ENCODE data around the gene CHRDL1. TPM values are rescaled to one million over a fixed set of nuclear protein-coding genes. Genes with fewer than 3 reads are reported as not detected.

The CHRDL1 gene
- total RNA-seq, 2 donors from 2014 or later: 10.4 to 13.3 TPM

DNA sequence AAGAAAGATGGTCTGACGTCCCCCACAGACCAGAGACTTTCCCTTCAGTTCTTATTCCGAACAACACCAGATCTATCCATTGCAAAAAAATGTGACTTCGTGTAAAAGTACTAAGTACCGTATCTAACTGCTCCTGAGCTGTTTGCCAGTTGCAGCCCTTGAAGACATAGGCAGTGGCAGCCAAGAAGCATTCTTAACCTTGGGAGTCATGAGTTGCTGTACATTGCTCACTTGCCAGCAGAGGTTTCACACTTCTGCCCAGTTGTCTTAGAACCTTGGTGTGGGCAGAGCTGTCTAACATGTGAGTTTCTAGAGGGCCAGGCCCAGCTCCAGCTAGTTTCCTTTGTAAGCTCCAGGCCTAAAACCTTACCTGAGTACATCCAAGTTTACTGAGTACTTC is 10.5 kb upstream of the CHRDL1 start:
- H3K27ac ChIP-seq: no peak overlapping the region

DNA sequence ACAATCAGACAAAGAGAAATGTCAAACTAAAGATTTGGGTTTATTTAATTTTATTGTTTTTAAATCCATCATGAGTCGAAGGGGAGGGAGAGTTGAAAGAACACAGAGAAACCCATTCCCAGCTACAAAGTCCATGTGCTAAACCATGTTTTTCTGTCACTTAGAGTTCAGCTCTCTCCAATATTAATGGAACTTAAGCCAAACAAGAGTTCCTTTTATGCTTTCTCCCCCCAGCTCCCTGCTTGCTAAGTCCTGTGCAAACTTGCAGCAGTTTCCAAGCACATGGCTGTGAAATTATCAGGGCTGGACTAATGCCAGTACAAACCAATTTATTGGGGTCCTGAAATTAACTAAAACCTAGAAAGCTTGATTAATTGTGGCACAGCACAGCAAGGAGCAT is 9.7 kb upstream of the CHRDL1 start:
- no peaks in the 10 kb centered on the region for H3K36me3 ChIP-seq
- no peaks in the 10 kb centered on the region for H3K4me1 ChIP-seq
- no peaks in the 10 kb centered on the region for H3K27me3 ChIP-seq
- H3K4me3 ChIP-seq: no peak overlapping the region
- no peak overlapping the region for H3K27ac ChIP-seq
- H3K9me3 ChIP-seq: peaks cover 0 to 3% of the 10 kb centered on the region in 2 donors
- DNase-seq (ENCODE audit: low spot score): no peak
- TF ChIP-seq, protein P1, sequence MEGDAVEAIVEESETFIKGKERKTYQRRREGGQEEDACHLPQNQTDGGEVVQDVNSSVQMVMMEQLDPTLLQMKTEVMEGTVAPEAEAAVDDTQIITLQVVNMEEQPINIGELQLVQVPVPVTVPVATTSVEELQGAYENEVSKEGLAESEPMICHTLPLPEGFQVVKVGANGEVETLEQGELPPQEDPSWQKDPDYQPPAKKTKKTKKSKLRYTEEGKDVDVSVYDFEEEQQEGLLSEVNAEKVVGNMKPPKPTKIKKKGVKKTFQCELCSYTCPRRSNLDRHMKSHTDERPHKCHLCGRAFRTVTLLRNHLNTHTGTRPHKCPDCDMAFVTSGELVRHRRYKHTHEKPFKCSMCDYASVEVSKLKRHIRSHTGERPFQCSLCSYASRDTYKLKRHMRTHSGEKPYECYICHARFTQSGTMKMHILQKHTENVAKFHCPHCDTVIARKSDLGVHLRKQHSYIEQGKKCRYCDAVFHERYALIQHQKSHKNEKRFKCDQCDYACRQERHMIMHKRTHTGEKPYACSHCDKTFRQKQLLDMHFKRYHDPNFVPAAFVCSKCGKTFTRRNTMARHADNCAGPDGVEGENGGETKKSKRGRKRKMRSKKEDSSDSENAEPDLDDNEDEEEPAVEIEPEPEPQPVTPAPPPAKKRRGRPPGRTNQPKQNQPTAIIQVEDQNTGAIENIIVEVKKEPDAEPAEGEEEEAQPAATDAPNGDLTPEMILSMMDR (IDR thresholded peaks at IDR 0.05): no peak

More for the DNA sequence above, 10.5 kb upstream of the CHRDL1 start:
- Histone ChIP-seq H3K9me3 (no peaks in the 10 kb centered on the region), H3K36me3 (no peaks in the 10 kb centered on the region), H3K27me3 (no peaks in the 10 kb centered on the region), H3K4me1 (no peaks in the 10 kb centered on the region), H3K4me3 (no peak overlapping the region)
- no peak for DNase-seq (ENCODE audit: low spot score)
- TF ChIP-seq, protein P1 (IDR thresholded peaks at IDR 0.05): no peak

DNA sequence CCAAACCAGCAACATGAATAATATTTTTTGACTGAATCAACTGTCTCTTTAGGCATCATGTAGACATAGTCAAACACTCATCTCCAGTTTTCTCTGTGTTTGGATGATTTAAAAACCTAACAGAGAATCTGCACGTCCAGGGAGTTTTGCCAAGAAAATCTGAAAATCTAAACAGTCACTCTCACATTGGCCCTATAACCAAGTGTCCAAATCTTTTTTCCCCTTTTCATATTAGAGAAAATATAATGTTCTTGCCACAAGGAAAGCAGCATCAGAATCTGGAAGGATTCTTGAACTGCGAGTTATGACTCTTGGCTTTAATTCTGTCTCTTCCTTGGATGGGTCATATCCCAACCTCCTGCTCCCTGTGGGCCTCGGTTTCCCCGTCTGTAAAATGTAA is 8.8 kb upstream of the CHRDL1 start:
- Histone ChIP-seq H3K36me3 (no peaks in the 10 kb centered on the region), H3K4me1 (no peaks in the 10 kb centered on the region), H3K27ac (no peak overlapping the region), H3K4me3 (no peak overlapping the region), H3K27me3 (no peaks in the 10 kb centered on the region), H3K9me3 (peaks cover 0 to 4% of the 10 kb centered on the region in 2 donors)
- TF ChIP-seq, protein P1 (IDR thresholded peaks at IDR 0.05): no peak
- DNase-seq (ENCODE audit: low spot score): no peak

DNA sequence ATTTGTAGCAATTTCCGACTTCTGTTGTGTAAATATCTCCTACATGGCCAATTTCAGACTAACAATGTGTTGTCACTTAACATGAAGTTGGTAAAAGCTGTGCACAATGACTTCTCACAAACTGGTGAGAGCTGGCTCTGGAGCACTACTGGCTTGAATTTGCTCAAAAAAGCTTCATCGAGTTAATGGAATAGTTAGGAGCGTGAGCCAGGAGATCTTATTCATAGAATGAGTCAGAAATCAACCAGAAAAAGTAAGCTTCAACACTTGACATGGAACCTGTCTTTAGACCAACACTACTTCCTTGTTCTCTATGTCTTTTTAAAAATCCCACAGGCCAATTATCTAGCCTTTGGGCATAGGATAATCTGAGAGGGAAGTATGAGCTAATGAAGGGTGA is 7.9 kb upstream of the CHRDL1 start:
- TF ChIP-seq, protein P1 (IDR thresholded peaks at IDR 0.05): no peak
- Histone ChIP-seq H3K9me3 (peaks cover 0 to 4% of the 10 kb centered on the region in 2 donors), H3K4me3 (no peak overlapping the region), H3K27me3 (no peaks in the 10 kb centered on the region), H3K36me3 (no peaks in the 10 kb centered on the region), H3K27ac (no peak overlapping the region), H3K4me1 (no peaks in the 10 kb centered on the region)
- DNase-seq (ENCODE audit: low spot score): no peak

DNA sequence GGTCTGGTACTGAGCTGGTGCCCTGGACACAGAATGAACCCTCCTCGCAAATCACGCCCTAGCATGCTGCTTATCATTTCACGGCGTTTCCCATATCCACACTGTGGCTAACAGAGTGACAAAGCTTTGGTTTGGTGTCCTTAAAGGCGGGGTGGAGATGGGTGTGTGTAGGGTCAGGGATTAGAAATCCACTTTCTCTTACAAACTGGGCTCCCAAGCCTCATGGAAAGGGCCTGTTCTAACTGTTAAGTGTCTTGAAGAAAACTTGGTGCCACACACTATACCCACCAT is 735 bp upstream of the CHRDL1 start:
- Histone ChIP-seq H3K4me3 (peak overlapping the region in 1 of 2 donors; percentile 38), H3K9me3 (peaks cover 0 to 4% of the 10 kb centered on the region in 2 donors), H3K4me1 (no peaks in the 10 kb centered on the region), H3K27me3 (peaks cover 0 to 7% of the 10 kb centered on the region in 2 donors), H3K27ac (no peak overlapping the region), H3K36me3 (no peaks in the 10 kb centered on the region)
- TF ChIP-seq, protein P1 (IDR thresholded peaks at IDR 0.05): no peak
- DNase-seq (ENCODE audit: low spot score): no peak

DNA sequence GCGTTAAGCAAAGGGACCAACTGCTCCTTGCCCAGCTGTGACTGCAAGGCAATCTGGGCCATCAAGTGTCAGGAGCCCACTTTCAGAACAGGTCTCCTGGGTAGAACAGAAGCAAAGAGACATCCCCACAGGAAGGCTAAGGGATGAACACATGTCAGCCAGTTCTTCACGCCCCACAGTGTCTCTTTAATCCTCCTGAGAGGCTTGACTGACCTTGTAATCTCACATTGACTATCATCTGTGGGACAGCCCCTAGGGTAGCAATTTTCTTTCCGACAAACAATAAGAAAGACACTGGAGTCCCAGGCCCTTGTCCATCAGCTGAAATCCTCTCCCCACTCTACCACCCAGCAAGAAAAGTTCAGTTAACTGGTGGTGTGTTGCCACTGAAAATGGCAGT is 1.0 kb downstream of the CHRDL1 start:
- no peaks in the 10 kb centered on the region for H3K36me3 ChIP-seq
- H3K4me3 ChIP-seq: no peak overlapping the region
- H3K27ac ChIP-seq: no peak overlapping the region
- peaks cover 0 to 7% of the 10 kb centered on the region in 2 donors for H3K27me3 ChIP-seq
- H3K4me1 ChIP-seq: no peaks in the 10 kb centered on the region
- no peaks in the 10 kb centered on the region for H3K9me3 ChIP-seq
- no peak for DNase-seq (ENCODE audit: low spot score)
- TF ChIP-seq, protein P1 (IDR thresholded peaks at IDR 0.05): no peak
